KOPT-K1 (cell line): ENCODE measurements around the gene CDCP1.

ENCODE experiments used
- H3K27ac ChIP-seq: fragments of 200-600 bp; sonication (generic); 2 replicates; pipeline ENCODE4 v1.5.1; 2016; ENCODE audit warnings: antibody characterized with exemption, mild to moderate bottlenecking, low read depth, low read length; ENCODE audit not compliant: poor library complexity, severe bottlenecking
- H3K36me3 ChIP-seq: fragments of 200-600 bp; sonication (generic); 2 replicates; pipeline ENCODE4 v1.5.1; 2017; ENCODE audit warnings: antibody characterized with exemption, mild to moderate bottlenecking, low read length, moderate library complexity; ENCODE audit not compliant: insufficient read depth
- H3K9me3 ChIP-seq: fragments of 200-600 bp; sonication (generic); 2 replicates; pipeline ENCODE4 v1.5.1; 2017; ENCODE audit warnings: antibody characterized with exemption, low read length, mild to moderate bottlenecking; ENCODE audit not compliant: insufficient read depth, poor library complexity, severe bottlenecking

Gene CDCP1

GRCh38 chr3:45095916-45096526 lies 50.2 kb downstream of the CDCP1 start:
- Histone ChIP-seq H3K36me3 (no peaks in the 10 kb centered on the region), H3K9me3 (no peaks in the 10 kb centered on the region), H3K27ac (no peak overlapping the region)

DNA sequence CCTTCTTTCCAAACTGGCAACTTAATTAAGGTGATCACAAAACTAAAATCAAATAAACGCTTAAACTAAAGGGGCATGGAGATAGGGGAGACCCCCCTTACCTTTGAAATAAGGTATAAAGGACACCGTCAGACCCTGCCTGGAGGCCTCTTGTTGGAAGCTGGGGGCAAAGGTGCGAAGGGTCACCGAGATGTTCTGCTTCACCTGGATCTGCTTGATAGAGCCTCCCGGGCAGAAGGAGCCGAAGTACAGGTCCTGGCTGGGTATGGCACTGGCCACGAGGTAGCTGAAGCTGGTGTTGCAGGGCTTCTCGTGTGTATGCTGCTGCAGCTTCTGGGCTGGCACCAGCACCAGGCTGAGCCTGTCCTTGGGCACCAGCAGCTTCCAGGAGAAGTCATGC lies 53.0 kb downstream of the CDCP1 start:
- no peaks in the 10 kb centered on the region for H3K36me3 ChIP-seq
- H3K27ac ChIP-seq: no peak overlapping the region
- no peaks in the 10 kb centered on the region for H3K9me3 ChIP-seq

DNA sequence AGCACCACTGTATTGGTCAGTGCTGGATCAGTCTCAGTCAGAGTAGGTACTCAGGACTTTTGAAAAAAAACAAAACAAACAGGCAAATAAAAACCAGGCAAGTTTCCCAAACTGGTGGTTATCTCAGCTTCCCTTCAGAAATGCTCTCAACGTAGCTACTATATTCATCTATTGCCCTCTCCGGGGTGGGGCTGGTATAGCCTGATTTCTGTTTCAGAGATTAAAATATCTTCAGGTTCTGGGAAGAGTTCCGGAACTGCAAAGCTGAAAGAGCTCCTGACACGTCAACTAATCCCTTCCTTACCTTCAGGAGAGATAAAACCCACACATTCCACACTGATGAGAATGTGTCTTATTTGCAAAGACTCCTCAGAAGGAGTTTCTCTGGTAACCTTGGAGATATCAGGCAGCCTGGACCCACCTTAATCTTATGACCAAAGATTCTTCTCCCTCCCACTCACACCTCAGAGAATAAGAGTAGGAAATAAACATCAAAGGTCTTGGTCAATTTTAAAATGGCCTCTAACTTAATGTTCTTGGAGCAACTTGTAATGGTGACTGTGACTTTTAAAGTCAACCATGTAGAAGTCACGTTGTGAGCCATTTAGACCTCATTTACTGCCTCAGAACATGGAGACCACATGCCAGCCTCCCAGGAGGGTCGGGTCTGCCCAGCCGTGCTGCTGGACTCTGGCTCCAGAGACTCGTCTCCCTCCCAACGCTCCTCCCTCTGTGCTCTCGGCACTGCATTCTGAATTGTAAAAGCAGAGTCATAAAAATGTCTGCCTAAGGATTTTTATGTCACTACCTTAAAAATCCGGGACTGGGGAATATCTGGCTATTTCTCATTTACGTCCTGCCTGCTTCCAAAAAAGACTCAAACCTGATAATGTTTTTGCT lies 53.8 kb downstream of the CDCP1 start:
- no peaks in the 10 kb centered on the region for H3K9me3 ChIP-seq
- H3K27ac ChIP-seq: no peak overlapping the region
- H3K36me3 ChIP-seq: no peaks in the 10 kb centered on the region

DNA sequence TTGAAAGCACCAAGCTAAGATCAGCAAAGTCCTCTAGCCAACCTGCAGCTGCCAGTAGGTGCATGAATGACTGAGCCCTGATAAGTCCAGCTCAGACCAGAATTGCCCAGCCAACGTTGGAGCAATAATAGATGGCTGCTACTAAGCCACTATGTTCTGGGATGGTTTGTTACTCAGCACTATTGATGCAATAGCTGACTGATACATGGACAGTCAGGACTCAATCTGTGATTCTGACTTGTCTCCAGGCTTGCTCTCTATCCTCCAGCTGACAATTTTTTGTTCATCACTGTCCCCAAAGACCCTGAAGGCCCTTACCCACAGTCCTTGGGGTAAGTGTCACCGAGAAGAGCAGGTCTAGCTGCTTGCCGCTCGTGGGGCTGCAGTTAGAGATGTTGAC lies 55.3 kb downstream of the CDCP1 start:
- no peaks in the 10 kb centered on the region for H3K9me3 ChIP-seq
- no peaks in the 10 kb centered on the region for H3K36me3 ChIP-seq
- H3K27ac ChIP-seq: no peak overlapping the region

DNA sequence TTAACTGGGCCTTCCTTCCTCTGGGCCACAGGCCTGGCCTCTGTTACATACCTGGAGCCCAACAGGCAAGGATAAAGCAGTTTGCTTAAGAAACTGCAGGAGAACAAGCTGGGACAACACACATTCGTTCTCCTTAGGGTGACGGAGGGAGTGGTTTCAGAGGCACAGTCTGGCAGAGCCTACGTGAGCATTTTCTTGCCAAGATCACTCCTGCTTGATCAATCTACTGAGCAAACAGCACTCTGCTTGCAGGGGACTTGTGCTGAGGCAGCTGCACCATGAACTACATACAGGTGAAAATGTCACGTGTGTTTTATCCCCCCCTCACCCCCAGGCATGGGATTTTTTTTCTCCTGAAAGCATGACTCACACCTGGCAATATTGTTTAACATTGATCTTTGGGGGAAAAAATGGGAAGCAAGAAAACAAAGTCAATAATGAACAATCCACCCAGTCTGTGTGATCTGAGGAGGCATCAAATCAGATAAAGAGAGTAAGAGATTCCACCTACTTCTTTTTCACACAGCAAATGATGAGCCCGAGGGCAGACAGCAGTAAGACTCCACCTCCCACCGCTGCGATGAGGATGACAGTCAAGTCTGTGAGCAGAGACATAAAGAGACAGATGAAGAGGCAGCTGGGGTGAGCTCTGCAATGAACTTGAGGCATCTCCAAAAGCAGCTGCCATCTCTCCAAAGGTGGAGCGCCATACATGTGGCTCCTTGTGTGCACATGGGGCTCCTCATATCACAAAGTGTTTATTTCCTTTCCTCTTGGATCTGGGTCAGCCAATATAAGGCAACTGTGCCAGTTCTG lies 57.4 kb downstream of the CDCP1 start:
- Histone ChIP-seq H3K36me3 (no peaks in the 10 kb centered on the region), H3K27ac (no peak overlapping the region), H3K9me3 (no peaks in the 10 kb centered on the region)

DNA sequence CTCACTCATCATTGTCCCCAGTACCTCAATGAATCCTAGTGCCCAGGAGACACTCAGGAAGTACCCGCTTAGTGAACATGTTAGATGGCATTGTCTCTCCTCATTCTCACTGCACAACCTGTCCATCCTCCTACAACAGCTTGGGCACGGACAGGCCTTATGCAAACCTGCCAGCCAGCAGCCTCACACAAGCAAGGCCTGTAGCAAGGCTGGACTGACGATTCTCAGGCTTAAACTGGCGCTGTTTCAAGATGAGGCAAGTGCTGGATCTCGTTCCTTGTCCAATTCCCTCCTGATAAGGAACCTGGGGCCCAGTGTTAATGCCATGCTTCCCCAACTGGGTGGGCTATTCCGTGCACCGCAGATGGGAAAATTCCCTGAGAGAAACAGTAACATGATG lies 59.0 kb downstream of the CDCP1 start:
- H3K27ac ChIP-seq: no peak overlapping the region
- H3K9me3 ChIP-seq: no peaks in the 10 kb centered on the region
- H3K36me3 ChIP-seq: no peaks in the 10 kb centered on the region

GRCh38 chr3:45084820-45085816 lies 61.1 kb downstream of the CDCP1 start:
- H3K27ac ChIP-seq: no peak overlapping the region
- H3K9me3 ChIP-seq: no peaks in the 10 kb centered on the region
- no peaks in the 10 kb centered on the region for H3K36me3 ChIP-seq

DNA sequence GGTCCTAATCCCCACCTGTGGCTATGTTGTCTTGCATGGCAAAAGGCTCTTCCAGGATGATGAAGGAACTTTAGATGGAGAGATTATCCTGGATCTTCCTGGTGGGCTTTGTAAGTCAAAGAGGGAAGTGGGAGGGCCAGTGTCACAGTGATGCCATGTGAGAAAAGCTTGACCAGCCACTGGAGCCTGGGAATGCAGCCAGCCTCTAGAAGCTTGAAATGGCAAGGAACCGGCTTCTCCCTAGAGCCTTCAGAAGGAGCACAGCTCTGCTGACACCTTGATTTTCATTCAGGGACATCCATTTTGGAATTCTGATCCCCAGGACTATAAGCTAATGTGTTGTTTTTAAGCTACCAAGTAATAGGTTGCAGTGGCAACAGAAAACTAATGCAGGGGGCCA lies 61.8 kb downstream of the CDCP1 start:
- H3K27ac ChIP-seq: no peak overlapping the region
- H3K9me3 ChIP-seq: no peaks in the 10 kb centered on the region
- H3K36me3 ChIP-seq: no peaks in the 10 kb centered on the region

GRCh38 chr3:45083023-45083422 lies 63.2 kb downstream of the CDCP1 start:
- Histone ChIP-seq H3K9me3 (no peaks in the 10 kb centered on the region), H3K36me3 (no peaks in the 10 kb centered on the region), H3K27ac (no peak overlapping the region)

- no peaks in the 10 kb centered on the region for H3K36me3 ChIP-seq
- no peak overlapping the region for H3K27ac ChIP-seq
- H3K9me3 ChIP-seq: no peaks in the 10 kb centered on the region
Observed at GRCh38 chr3:45082142-45082538, 64.0 kb downstream of the CDCP1 start.

- H3K9me3 ChIP-seq: no peaks in the 10 kb centered on the region
- no peaks in the 10 kb centered on the region for H3K36me3 ChIP-seq
- H3K27ac ChIP-seq: no peak overlapping the region
Observed at GRCh38 chr3:45081506-45082141, 64.6 kb downstream of the CDCP1 start.

DNA sequence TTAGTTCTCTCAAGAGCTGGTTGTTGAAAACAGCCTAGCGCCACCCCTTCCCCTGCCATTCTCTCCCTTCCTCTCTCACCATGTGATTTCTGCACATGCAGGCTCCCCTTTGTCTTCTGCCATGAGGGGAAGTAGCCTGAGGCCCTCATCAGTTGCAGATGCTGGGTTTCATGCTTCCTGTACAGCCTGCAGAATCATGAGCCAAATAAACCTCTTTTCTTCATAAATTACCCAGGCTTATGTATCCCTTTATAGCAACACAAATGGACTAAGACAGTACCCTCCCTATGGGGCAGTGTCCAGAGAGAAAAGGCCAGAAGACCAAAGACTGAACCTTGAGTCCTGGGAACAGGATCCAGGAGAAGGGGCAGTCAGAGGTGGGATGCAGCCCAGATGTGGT lies 65.4 kb downstream of the CDCP1 start:
- Histone ChIP-seq H3K36me3 (no peaks in the 10 kb centered on the region), H3K9me3 (no peaks in the 10 kb centered on the region), H3K27ac (no peak overlapping the region)

DNA sequence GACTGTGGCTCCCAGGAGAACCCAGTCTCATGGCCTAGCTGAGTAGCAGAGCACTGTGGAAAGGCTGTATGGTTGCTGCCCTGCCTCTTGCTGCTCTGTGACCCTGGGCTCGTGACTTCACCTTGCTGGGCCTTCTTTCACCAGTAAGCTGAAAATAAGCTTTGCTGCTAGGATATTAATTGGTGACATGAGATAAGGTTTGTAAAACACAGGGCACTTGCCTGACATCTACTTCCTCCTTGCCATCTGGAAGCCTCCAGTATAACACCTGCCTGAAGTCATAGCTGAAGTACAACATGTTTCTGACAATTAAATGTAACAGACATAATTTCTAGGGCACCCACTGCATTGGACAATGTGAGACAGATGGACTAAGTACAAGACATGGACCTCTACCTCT lies 66.5 kb downstream of the CDCP1 start:
- H3K9me3 ChIP-seq: no peaks in the 10 kb centered on the region
- H3K36me3 ChIP-seq: no peaks in the 10 kb centered on the region
- H3K27ac ChIP-seq: no peak overlapping the region

- Histone ChIP-seq H3K27ac (no peak overlapping the region), H3K9me3 (no peaks in the 10 kb centered on the region), H3K36me3 (no peaks in the 10 kb centered on the region)
Observed at GRCh38 chr3:45078910-45079522, 67.2 kb downstream of the CDCP1 start.
